Measurements from ENCODE around the gene HOXB13.

HOXB13 gene

DNA sequence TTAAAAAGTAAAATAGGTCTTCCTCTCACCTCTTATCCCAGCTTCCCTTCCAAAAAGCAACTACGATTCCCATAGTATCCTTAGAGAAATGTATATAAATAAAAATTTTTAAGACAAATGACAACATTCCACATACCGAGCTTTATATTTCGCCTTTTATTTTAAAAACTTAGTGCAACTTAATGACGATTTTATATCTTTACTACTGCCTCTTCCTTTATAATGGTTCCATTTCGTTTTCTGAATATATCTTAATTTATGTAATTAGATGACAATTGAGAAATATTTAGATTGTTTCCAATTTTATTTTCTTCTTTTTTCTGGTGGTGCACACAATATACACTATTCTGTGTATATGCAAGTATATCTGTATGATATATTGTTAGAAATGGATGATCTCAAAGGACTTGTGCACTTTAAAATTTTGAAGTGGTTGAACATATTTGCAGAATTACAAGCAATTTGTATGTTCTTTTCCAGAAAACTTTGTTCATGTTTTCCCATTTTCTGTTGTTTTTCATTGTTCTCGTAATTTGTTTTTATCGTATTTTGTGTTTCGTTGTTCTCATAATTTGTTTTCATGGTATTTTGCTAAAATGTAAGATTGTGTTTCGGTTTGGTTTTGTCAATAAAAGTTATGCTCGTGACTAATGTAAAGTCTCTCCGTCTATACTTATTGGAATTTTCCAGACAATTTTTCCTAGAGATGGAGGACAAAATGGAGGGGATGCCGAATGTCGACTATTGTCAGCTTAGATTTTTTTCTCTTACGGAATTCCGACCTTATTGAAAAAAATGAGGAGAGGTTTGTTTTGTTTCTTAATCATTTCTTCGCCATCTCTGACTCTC is 20.4 kb upstream of the HOXB13 start:
- DNase-seq (ENCODE audit: low spot score), result no peak

DNA sequence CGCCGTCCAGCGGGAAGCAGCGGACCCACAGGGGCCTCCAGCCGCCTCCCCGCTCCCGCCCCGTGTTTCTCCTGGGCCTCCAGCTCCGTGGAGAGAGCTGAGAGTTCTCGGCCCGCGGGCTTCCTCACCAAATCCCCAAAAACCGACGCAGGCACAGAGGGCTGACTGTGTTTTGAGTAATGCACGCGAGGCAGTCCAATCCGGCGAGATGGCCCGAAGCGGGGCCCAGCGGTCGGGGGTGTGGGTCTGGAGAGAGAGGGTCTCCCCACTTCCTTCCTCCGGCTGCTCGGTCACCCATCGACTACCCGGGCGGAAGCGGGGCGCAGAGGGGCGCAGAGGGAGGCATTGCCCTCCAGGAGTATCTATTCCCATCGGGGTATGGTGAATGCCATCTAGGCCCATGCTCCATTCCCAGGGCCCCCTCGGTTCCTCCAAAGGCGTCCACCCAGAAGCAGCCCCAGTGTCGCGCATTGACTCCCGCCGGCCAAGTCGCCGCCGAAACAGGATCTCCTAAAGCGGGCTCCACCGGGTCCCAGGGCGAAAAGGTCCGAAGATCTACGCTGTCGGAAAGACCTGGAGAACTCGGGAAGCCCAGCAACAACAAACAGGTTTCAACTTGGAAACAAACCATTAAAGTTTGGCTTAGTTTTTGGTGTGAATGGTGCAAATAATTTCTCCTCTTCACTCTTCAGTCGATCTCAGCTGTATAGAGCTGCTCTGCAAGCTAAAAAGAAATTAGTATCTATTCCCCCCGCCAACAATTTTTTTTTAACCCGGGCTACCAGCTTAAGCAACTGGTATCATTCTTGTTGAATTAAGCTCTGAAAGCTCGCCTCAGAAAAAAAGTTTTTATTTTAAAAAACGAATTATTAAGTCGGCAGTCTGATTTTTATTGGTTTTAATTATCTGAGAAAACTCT is 19.2 kb upstream of the HOXB13 start:
- no peak for DNase-seq (ENCODE audit: low spot score)

DNA sequence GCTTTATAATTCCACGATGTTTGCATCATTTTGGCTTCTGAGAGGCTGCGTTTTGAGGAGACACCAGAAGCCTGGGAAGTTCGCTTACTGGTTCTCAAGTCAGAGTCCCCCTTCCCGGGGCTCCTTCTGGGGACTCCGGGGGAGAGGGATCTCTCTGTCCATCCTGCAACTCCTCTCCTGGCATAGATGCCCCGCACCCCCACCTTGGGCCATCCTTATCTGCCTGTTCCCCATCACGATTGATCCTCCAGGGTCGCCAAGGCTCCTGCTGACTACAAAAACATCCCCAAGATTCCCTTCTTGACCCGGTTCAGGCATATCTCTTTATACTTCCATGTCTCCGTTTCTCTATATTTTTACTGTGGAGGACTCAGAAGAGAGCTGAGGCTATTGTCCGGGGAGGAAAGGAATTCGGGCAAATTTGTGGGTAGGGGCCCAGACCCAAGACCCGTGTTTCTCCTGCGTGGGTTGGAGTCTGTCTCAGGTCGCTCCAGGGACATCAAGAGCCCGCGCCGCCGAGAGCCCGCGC is 18.4 kb upstream of the HOXB13 start:
- no peak for DNase-seq (ENCODE audit: low spot score)

DNA sequence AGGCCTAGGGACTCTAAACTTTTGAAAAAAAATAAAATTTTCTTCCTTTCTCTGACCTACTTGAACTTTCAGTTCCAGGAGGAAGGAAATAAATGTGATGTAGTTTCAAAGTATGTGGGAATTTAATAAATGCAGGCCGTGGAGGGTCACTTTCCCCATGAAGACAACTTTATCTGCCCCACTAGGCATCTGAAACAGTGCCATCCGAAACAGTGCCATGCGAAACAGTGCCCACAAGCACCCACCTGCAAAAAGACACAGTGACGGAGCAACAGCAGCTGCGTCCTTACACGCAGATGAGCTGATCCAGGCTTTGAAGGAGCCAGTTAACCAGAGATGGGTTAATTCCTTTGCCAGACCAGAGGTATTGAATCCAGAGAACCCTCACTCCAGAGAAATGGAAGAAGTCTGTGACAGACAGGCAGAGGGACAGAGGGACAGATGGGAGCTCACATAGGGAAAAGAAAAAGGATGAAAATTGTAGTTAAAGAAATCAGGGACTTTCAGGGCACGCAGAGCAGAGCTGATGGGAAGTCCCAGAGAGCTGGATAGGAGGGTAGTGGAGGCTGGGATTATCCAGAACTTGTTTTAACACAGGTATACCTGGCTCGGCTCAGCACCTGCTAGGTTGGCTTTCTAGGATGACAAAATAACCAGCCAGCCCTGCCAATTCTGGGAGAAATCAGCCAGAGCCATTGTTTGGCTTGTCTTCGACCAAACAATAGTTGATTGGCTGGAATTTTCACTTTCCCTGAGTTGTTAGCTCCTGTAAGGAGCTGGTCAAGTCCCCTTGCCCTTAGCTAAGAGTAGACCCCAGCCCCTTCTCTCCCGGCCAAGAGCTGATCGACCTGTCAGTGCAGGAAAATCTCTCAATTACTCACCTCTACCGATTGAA is 17.1 kb upstream of the HOXB13 start:
- no peak for DNase-seq (ENCODE audit: low spot score)

DNA sequence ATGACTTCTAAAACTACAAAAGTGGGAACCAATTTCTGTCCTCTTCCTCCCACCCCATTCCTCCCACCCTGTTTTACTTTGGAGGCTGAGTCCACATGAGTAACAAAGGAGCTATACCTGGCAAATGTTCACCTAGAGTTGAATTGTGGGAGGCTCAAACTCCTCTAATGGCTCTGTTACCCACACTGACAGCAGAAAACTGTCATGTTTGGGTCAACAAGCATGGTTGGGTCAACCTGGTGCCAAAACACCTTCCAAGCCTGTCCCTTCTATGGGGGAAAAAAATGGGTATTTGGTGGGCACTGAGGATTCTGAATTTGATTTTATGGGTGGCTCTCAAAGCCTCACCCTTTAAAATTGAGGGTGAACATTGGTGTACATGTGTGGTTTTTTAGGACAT is 12.0 kb upstream of the HOXB13 start:
- no peak for DNase-seq (ENCODE audit: low spot score)

DNA sequence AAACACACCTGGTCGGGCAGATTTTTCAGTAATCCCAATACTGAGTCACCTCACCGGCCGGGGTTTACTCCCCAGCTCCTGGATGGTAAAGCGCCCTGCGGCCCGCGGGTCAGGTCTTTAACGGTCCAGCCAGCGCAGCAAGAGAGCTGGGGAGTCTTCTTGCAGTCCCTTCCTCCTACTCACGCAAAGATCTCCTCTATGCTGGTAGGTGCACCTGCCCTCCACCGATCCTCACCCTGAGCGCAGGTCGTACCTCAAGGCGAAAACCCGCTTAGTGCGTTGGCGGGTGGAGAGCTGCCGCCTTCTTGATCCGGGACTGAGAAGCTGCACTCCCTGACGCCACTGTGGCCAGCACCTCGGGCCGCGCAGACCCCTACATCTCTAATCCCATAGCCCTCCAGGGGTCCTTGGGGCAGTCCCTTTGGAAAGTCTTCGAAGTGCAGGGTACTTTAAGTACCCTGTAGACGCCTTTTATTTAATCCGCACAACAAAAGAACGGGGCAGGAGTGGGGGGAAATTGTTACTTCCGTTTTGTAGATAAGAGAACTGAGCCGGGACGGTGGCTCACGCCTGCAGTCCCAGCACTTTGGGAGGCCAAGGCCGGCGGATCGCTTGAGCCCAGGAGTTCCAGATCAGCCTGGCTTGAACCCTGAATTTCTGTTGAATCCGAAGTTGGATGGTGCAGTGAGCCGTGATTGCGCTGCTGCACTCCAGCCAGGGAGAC is 10.4 kb upstream of the HOXB13 start:
- DNase-seq (ENCODE audit: low spot score), result no peak

DNA sequence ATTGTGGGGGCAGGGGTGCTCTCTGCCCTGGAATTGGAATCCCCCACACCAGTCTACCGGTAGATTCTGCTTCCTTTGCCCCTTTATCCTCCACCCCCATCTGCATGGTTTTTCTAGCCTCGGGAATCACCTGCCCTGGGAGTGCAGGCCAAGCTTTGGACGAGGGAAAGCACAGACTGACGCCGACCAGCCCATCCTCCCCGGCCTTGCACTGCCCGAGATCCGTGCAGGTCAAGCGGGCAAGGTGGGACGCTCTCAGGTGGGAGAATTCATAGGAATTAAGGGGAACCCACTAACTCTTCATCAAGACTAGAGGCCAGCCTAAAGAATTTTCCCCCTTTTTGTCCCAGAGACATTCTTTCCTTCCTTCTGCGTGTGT is 9.9 kb upstream of the HOXB13 start:
- DNase-seq (ENCODE audit: low spot score), result no peak

DNA sequence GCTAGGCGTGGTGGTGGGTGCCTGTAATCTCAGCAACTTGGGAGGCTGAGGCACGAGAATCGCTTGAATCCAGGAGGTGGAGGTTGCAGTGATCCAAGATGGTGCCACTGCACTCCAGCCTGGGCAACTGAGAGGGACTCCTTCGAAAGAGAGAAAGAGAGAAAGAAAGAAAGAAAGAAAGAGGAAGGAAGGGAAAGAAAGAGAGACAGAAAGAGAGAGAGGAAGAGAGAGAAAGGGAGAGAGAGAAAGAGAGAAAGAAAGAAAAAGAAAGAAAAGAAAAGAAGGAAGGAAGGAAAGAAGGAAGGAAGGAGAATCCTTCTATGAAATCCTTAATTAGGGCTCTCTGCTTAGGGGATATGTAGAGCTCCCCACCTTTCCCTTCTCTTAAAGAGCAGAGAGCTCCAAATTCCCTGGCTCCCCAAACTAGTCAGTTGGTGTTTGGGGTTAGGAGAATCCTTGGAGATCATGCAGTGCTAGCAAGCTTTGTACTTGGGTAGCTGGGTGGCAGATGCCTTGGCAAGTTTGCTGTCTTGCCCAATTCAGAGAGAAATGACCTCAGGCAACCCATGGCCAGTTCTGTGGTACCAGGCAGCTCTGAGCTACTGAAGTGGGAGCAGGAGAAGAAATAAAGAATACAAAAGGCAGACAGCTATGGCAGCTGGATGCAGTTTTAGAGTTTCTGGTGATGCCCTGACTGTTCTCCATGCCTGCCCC is 8.9 kb upstream of the HOXB13 start:
- no peak for DNase-seq (ENCODE audit: low spot score)

DNA sequence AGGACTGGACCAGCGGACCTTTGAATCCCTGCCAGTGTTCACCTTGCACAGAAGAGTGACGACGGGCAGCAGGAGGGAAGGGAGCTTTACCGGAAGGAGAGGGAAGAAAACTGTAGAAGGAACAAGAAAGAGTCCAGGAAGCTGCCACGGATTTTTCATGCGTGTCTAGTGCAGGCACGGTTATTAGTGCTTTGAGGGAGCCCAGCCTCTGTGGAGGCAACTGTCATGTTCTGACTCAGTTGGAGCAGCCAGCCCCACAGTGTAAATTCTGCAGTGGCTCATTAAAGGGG is 6.5 kb upstream of the HOXB13 start:
- DNase-seq (ENCODE audit: low spot score), result no peak

DNA sequence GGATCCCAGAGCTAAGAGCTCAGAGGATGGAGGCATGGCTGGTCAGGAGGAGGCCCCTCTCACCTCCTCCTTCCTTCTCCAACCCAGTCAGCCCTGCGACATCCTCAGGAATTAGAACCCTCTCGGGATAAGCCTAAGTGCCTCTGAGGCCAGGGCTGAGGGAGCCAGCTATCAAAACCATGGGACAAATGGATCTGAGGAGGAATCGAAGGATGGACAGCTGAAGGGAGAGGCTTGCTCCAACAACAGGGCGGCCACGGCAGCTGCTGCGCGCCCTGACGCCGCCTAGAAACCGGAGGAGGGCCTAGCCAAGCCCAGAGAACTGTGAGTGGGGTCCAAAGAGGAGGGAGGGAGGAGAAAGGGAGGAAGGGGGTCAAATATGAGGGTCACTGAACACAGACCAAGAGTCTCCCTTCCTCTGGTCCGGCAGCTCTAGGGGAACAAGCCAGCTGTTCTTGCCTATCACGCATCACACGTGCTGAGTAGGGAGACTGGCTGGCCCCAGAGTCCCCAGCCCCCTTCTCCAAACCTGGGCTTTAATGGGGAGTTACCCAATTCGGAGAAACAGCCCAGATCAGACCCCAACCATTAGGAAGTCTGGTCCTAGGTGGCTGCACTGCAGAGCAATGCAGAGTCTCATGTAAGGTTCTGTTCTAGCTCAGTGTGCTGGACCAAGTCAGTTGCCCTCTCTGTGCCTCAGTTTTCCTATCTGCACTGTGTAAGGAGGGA is 5.9 kb upstream of the HOXB13 start:
- DNase-seq (ENCODE audit: low spot score), result no peak

DNA sequence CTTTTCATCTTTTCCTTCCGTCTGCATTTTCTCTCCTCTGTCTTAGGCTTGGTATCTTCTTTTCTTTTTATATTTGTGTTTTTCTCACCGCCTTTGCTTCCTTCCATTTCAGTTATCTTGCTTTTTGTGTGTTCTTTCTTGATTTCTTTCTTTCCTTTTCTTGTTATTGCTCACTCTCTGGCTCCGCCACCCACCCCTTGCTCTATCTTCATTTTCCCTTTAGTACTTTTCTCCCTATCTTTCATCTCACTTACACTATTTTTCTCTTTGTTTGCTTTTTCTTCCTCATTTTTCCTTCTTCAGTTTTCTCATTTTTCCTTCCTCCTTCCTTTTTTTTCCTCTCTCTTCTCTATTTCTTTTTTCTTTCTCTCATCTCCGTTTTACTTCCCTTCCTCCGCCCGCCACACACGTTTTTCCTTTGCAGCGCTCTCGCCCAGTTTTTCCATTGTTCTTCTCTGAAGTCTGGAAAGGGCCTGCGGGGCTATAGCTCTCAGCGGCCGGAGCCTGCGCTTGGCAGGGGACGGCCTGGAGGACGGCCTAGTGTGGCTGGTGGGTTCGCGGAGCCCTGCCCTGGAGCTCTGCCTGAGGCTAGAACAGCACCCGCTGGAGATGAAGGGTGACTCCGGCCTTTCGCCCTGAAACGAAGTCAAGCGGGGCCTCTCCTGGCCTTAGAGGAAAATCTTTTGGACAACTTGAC is 5.2 kb upstream of the HOXB13 start:
- no peak for DNase-seq (ENCODE audit: low spot score)

DNA sequence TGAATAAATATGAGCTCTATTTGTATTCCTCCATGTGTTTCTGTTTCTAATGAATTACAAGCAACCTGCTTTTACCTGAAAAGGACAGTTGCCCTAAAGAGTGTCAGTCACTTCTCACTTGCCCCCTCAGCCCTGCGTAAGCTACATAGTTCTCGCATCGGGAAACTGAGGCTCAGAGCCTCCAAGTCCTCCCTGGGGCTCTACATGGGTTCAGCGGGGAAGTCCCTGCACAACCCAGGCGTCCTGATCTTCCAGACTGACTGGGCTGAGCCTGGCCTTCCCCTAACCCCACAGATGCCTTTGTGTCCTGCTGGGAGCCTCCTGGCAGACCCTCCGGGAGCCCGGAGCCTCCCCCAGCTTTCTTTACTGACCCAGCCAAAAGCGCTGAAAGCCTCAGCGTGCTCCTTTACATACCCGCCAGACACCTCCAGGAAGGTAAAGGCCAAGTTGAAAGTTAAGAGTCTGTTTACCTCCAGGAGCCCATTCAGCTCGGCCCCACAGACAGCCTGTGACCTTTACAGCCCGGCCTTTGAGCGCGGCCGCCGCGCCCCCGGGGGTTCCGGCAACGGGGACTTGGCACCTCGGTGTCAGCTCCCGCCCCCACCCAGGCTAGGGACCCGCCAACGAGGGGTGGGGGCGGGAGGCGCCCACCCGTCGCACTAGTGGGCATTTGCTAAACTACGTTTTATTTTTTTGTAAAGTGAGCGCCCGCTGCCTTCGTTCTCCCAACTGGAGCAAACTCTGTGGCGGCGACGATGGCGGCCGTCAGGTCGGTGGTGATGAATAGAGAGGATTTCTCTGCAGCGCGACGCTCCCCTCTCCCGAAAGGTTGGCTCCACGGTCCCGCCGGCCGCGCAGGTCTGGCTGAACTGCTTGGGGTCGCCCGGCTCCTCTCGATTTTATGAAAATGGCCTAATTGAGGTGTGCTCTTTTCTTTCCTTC is 4.4 kb upstream of the HOXB13 start:
- DNase-seq (ENCODE audit: low spot score), result no peak

DNA sequence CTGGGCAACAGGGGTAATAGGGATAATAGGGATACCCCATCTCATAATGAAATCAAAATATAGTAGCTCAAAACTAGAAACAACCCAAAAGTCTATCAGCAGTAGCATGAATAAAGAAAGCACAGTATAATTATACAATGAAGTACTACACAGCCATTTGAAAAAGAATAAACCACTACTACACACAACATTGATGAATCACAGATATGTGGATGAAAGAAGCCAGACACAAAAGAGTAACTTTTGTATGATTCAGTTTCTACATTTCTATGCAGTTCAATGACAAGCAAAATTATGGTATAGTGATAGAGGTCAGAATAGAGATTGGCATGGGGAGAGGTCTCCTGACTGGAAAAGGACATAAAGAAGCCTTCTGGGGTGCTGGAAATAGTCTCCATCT is 2.8 kb upstream of the HOXB13 start:
- DNase-seq (ENCODE audit: low spot score), result no peak

DNA sequence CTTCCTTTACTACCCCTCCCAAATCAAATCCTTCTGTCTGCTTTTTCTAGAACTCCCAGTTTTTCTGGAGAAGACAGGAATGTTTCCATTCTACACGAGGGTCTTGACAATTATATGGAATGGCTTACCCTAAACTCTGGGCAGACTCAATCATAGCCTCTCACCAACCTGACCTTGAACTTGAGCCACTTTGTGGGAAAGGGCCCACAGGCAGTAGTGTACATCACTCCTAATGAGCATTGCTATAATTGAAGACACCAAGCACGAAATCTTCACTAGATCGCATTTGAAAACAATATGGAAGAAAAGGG is 1.6 kb upstream of the HOXB13 start:
- DNase-seq (ENCODE audit: low spot score), result no peak

DNA sequence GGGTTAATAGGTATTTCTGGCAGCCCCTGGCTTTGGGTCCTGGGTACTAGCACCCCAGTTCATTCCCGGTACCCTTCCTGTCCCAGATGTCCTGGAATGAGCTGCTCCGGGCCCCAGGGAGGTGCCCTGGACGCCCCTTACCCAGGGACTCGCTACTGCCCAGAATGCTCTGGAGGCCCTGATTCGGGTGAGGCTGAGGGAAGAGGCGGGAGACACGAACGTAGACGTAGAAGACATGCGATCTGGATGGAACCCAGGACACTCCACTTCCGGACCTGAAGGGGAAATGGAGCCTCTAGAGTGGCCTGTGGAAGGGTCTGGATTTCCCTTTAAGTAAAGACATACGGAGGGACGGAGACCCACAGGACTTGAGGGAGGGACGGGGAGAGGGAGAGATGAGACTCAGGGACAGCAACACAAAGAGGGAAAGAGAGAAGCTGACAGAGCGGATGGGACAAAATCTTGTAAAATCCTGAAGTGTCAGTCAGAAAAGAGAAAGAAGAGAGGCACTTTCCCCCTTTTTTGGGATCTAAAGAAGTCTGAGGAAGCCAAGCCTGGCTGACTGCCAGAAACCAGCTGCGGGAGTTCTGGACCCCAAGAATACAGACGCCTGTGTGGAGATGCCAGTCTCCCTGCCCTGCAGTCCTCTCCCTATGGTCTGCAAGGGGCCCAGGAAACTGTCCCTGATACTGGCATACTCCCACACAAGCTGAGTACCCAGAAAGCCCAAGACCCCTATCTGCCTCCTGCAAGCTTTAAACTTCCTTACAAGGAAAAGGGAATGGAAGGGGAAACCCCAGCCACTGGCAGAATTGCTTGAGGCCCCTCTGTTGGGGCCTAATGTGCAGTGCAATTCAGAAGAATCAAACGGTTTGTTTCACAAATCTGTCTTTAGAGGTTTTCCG is 1.0 kb upstream of the HOXB13 start:
- no peak for DNase-seq (ENCODE audit: low spot score)

DNA sequence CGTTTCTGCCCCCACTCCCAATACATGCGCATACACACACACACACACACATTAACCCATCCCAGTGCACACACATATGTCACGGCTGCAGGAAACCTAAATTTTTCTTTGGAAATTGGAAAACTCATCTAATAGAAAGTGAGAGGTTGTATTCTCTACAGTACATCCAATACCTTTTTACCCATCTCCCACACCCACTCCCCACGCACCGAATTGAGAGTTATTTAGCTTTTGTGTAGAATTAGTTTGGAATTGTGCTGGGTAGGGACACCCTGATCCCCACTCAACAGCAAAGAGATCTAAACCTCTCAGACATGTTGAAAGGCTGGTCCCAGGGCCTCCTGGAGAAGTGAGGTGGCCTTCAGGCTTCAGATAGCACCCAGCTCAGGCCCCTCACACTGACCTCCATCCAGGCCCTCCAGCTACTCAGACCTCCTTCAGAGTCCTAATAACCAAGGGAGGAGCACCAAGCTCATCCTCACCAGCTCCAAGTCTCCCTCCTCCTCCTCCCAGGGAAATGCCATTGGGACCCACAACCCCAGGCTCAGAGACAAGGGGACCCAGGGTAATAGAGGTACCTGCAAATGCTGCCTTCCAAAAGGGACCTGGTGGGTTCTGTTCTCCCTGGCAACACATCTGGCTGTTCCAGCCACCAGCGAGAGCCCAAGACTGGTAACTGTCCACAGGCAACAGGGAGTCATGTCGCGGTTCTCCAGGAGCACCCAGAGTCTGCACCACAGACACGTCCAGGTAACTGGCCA is 955 bp downstream of the HOXB13 start:
- DNase-seq (ENCODE audit: low spot score), result no peak

DNA sequence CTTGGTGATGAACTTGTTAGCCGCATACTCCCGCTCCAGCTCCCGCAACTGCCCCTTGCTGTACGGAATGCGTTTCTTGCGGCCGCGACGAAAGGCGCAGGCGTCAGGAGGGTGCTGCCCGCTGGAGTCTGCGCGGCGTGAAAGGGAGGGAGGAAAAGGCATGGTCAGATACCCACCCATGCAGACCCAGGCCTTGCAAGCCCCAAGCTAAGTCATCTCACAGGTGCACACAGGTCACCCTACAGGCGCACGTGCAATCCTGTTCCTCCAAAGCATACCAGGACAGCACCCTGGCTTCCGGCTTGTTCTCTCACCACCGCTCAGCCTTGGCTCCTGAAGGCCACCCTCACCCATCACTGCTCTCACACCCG is 1.6 kb downstream of the HOXB13 start:
- no peak for DNase-seq (ENCODE audit: low spot score)
